Measurements from ENCODE around the gene PLXNA4.

PLXNA4 gene

GRCh38 chr7:132117181-132117580 is 459.1 kb downstream of the PLXNA4 start:
- no peak for DNase-seq (ENCODE audit: low spot score)

GRCh38 chr7:132116369-132116768 is 459.9 kb downstream of the PLXNA4 start:
- DNase-seq (ENCODE audit: low spot score): no peak

- DNase-seq (ENCODE audit: low spot score): no peak
These were observed 460.5 kb downstream of the PLXNA4 start for GRCh38 chr7:132115758-132116157.

GRCh38 chr7:132115028-132115427 is 461.2 kb downstream of the PLXNA4 start:
- no peak for DNase-seq (ENCODE audit: low spot score)

GRCh38 chr7:132114411-132114810 is 461.9 kb downstream of the PLXNA4 start:
- DNase-seq (ENCODE audit: low spot score): no peak

- no peak for DNase-seq (ENCODE audit: low spot score)
These were observed 462.5 kb downstream of the PLXNA4 start for GRCh38 chr7:132113536-132114371.

- DNase-seq (ENCODE audit: low spot score): no peak
These were observed 463.6 kb downstream of the PLXNA4 start for GRCh38 chr7:132112657-132113056.

- DNase-seq (ENCODE audit: low spot score): no peak
These were observed 464.2 kb downstream of the PLXNA4 start for GRCh38 chr7:132112106-132112505.

- no peak for DNase-seq (ENCODE audit: low spot score)
These were observed 465.6 kb downstream of the PLXNA4 start for GRCh38 chr7:132110692-132111091.

- no peak for DNase-seq (ENCODE audit: low spot score)
These were observed 466.5 kb downstream of the PLXNA4 start for GRCh38 chr7:132109769-132110168.

GRCh38 chr7:132108563-132108962 is 467.7 kb downstream of the PLXNA4 start:
- DNase-seq (ENCODE audit: low spot score): no peak

- DNase-seq (ENCODE audit: low spot score): no peak
These were observed 469.8 kb downstream of the PLXNA4 start for GRCh38 chr7:132106491-132106890.

GRCh38 chr7:132105096-132105495 is 471.2 kb downstream of the PLXNA4 start:
- no peak for DNase-seq (ENCODE audit: low spot score)

GRCh38 chr7:132103718-132104117 is 472.6 kb downstream of the PLXNA4 start:
- no peak for DNase-seq (ENCODE audit: low spot score)

GRCh38 chr7:132102942-132103341 is 473.3 kb downstream of the PLXNA4 start:
- no peak for DNase-seq (ENCODE audit: low spot score)

- no peak for DNase-seq (ENCODE audit: low spot score)
These were observed 473.9 kb downstream of the PLXNA4 start for GRCh38 chr7:132102391-132102790.

GRCh38 chr7:132100981-132101380 is 475.3 kb downstream of the PLXNA4 start:
- no peak for DNase-seq (ENCODE audit: low spot score)

GRCh38 chr7:132100483-132100882 is 475.8 kb downstream of the PLXNA4 start:
- DNase-seq (ENCODE audit: low spot score): no peak

- DNase-seq (ENCODE audit: low spot score): no peak
These were observed 477.1 kb downstream of the PLXNA4 start for GRCh38 chr7:132099163-132099562.

- no peak for DNase-seq (ENCODE audit: low spot score)
These were observed 477.9 kb downstream of the PLXNA4 start for GRCh38 chr7:132098327-132098726.

GRCh38 chr7:132097550-132098134 is 478.6 kb downstream of the PLXNA4 start:
- no peak for DNase-seq (ENCODE audit: low spot score)

GRCh38 chr7:132095111-132095765 is 481.0 kb downstream of the PLXNA4 start:
- no peak for DNase-seq (ENCODE audit: low spot score)

- DNase-seq (ENCODE audit: low spot score): no peak
These were observed 484.2 kb downstream of the PLXNA4 start for GRCh38 chr7:132092106-132092505.
